GM23248 (cell line): ENCODE results near the gene LYSMD3. TPM values are rescaled to one million over a fixed set of nuclear protein-coding genes. Genes with fewer than 3 reads are reported as not detected.
A peak's percentile ranks its signal among the peaks of the same experiment; 100 is the strongest.

Source experiments
- DNase-seq: peaks from one replicate; pipeline ENCODE4 v3.0.0-alpha.2; 2015
- H2AFZ ChIP-seq: fragments of 200-600 bp; sonication (generic); 2 replicates; pipeline ENCODE4 v1.6.1; 2016; ENCODE audit warnings: antibody characterized with exemption
- H3F3A ChIP-seq: fragments of 200-600 bp; sonication (generic); 2 replicates; pipeline ENCODE4 v1.6.1; 2016; ENCODE audit warnings: mild to moderate bottlenecking, antibody characterized with exemption, mixed run types; ENCODE audit not compliant: insufficient read depth
- H3K27ac ChIP-seq: fragments of 200-600 bp; sonication (generic); 2 replicates; pipeline ENCODE4 v1.5.1; 2016; ENCODE audit warnings: mild to moderate bottlenecking
- H3K27me3 ChIP-seq: fragments of 200-600 bp; sonication (generic); replicated peaks from 2 replicates; pipeline ENCODE4 v1.6.1; 2016; ENCODE audit warnings: mild to moderate bottlenecking; ENCODE audit not compliant: insufficient read depth
- H3K36me3 ChIP-seq: fragments of 200-600 bp; sonication (generic); 2 replicates; pipeline ENCODE4 v1.6.1; 2016; ENCODE audit warnings: low read depth, mild to moderate bottlenecking
- H3K4me1 ChIP-seq: fragments of 200-600 bp; sonication (generic); 2 replicates; pipeline ENCODE4 v1.6.1; 2016; ENCODE audit warnings: mild to moderate bottlenecking; ENCODE audit not compliant: insufficient read depth
- H3K4me2 ChIP-seq: fragments of 200-600 bp; sonication (generic); one replicate; pipeline ENCODE4 v1.6.1; 2016; ENCODE audit warnings: mild to moderate bottlenecking; ENCODE audit not compliant: unreplicated experiment
- H3K4me3 ChIP-seq: fragments of 200-600 bp; sonication (generic); 2 replicates; pipeline ENCODE4 v1.5.1; 2016; ENCODE audit warnings: mild to moderate bottlenecking
- H3K79me2 ChIP-seq: fragments of 200-600 bp; sonication (generic); 2 replicates; pipeline ENCODE4 v1.6.1; 2016; ENCODE audit warnings: mild to moderate bottlenecking; ENCODE audit not compliant: insufficient read depth
- H3K9ac ChIP-seq: fragments of 200-600 bp; sonication (generic); 2 replicates; pipeline ENCODE4 v1.6.1; 2016; ENCODE audit warnings: mild to moderate bottlenecking
- H3K9me2 ChIP-seq: fragments of 200-600 bp; sonication (generic); 2 replicates; pipeline ENCODE4 v1.6.1; 2016; ENCODE audit warnings: mixed run types, mild to moderate bottlenecking, moderate library complexity; ENCODE audit not compliant: insufficient read depth
- H3K9me3 ChIP-seq: fragments of 200-600 bp; sonication (generic); one replicate; pipeline ENCODE4 v1.6.1; 2017; ENCODE audit warnings: low read depth
- H4K20me1 ChIP-seq: fragments of 200-600 bp; sonication (generic); 2 replicates; pipeline ENCODE4 v1.6.0; 2016; ENCODE audit not compliant: insufficient read depth
- EZH2 ChIP-seq: fragments of 200-600 bp; sonication (generic); IDR thresholded peaks from 2 replicates; pipeline ENCODE4 v1.6.1; 2018; ENCODE audit warnings: antibody characterized with exemption, mild to moderate bottlenecking; ENCODE audit not compliant: insufficient read depth, poor library complexity, severe bottlenecking
- EZH2phosphoT487 ChIP-seq: fragments of 200-600 bp; sonication (generic); IDR thresholded peaks from 2 replicates; pipeline ENCODE4 v1.6.1; 2018; ENCODE audit warnings: antibody characterized with exemption, moderate library complexity, mild to moderate bottlenecking, low read depth; ENCODE audit not compliant: insufficient read depth
- WGBS, 2 experiments: methylation state at CpG; one replicate each; pipeline ENCODE4 v1.1.6; 2015 to 2017; ENCODE audit warnings: low lambda C conversion rate in 2 of 2, low coverage in 1 of 2; ENCODE audit errors: missing lambda C conversion rate in 2 of 2; 5-methylcytosine and 5-hydroxymethylcytosine counted together
- in situ Hi-C: fragments of 300-500 bp; cut with MboI; formaldehyde crosslinking; loops from 2 replicates; pipeline ENCODE4 v1.15.0; 2020
- polyA plus RNA-seq: library from polyadenylated mRNA; unstranded; fragments of >200 nt; fragmentation: Nextera tagmentation; extraction: Ambion mirVana; gene quantifications from 2 replicates; pipeline ENCODE4 v1.2.1, GENCODE V29; 2016
- total RNA-seq: library from RNA; depleted of rRNA; stranded (reverse); fragments of >200 nt; shearing (Covaris generic); gene quantifications from 2 replicates; pipeline ENCODE4 v1.2.3, GENCODE V29; 2014

The LYSMD3 gene
- total and polyA plus RNA-seq, 2 experiments from 2014 or later = 20.1 to 22.6 TPM

DNA sequence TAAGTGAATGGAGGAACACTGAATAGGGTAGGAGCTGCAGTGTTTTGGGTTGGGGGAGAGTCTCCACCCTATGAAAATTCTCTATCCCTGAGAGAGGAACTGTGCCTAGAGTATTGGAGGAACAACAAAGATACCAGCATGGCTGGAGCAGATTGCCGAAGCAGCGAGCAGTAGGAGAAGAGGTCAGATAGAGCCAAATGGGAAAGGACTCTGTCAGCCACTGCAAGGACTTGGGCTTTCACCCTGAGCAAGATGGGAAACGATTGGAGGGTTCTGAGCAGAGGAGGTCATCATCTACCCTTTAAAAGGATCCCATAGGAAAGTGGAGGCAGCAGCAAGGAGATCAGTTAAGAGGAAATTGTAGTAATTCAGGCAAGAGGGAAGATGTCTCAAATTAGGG is 4.4 kb upstream of the LYSMD3 start:
- no peaks in the 10 kb centered on the region for H3K9me2 ChIP-seq
- H3K79me2 ChIP-seq = peaks cover 11% of the 10 kb centered on the region
- H3K36me3 ChIP-seq = no peaks in the 10 kb centered on the region
- H3F3A ChIP-seq = peaks cover 3% of the 10 kb centered on the region
- peaks cover 19% of the 10 kb centered on the region; the same call in 1 of the 2 replicates for H3K27me3 ChIP-seq
- H2AFZ ChIP-seq = no peak overlapping the region
- no peaks in the 10 kb centered on the region for H3K9me3 ChIP-seq
- H3K4me2 ChIP-seq = no peak overlapping the region
- 40 to 44% methylated on average over 3 of the region's 3 CpGs for WGBS, 2 experiments
- H3K4me3 ChIP-seq = no peak overlapping the region
- in situ Hi-C loops = no loop called here
- peaks cover 5% of the 10 kb centered on the region; the same call in 1 of the 2 replicates for H3K4me1 ChIP-seq
- DNase-seq = no peak
- H4K20me1 ChIP-seq = no peaks in the 10 kb centered on the region
- TF ChIP-seq EZH2phosphoT487 (no peak), EZH2 (no peak)
- no peak overlapping the region for H3K9ac ChIP-seq
- no peak overlapping the region for H3K27ac ChIP-seq

DNA sequence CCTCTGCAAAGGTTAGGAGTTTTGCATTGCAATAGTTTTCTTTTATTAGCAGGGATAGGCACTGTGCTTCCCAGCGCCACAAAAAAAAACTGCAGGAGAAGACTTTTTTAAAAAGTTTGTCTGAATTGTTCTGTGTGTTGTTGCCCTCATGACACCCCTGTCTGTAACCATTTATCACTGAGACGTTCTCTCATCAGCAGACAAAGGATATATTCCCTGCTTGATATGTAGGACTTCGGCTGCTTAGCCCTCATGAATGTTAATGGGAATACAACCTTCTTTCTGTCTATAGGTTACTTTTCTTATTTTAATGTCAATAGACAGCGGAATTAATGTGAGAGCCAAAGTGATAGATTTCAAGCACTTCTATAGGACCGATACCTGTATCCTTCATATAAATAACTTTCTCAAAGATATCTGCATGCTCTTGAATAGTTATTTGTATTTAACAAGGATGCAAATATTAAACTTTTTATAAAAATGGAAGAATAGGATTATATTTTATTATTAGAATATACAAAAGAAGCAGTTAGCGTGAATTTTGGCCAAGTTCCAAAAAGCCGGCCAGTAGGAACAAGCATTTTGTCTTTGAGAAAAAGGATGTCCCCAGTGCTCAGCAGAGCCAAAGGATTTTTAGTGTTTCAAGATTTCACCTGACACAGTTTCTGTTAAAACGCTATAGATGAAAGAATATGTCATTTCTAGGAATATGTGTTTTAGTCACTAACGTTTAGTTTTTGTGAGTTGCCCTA is 1.5 kb upstream of the LYSMD3 start:
- DNase-seq = no peak
- H3K4me2 ChIP-seq = peak overlapping the region; percentile 85
- no peaks in the 10 kb centered on the region for H3K9me3 ChIP-seq
- no peaks in the 10 kb centered on the region for H4K20me1 ChIP-seq
- TF ChIP-seq EZH2 (no peak), EZH2phosphoT487 (no peak)
- peak overlapping the region; percentile 81; the same call in 1 of the 2 replicates for H3K27ac ChIP-seq
- H3K79me2 ChIP-seq = peaks cover 40% of the 10 kb centered on the region
- no peaks in the 10 kb centered on the region for H3K36me3 ChIP-seq
- H3K4me1 ChIP-seq = peaks cover 17% of the 10 kb centered on the region
- in situ Hi-C loops = no loop called here
- no peaks in the 10 kb centered on the region for H3K9me2 ChIP-seq
- peaks cover 3% of the 10 kb centered on the region for H3F3A ChIP-seq
- H3K9ac ChIP-seq = peak overlapping the region; percentile 97; the same call in 1 of the 2 replicates
- peak overlapping the region; percentile 98 for H2AFZ ChIP-seq
- 68 to 70% methylated on average over 9 of the region's 9 CpGs for WGBS, 2 experiments
- peak overlapping the region; percentile 98; the same call in 1 of the 2 replicates for H3K4me3 ChIP-seq
- H3K27me3 ChIP-seq = peaks cover 19% of the 10 kb centered on the region; the same call in 1 of the 2 replicates

DNA sequence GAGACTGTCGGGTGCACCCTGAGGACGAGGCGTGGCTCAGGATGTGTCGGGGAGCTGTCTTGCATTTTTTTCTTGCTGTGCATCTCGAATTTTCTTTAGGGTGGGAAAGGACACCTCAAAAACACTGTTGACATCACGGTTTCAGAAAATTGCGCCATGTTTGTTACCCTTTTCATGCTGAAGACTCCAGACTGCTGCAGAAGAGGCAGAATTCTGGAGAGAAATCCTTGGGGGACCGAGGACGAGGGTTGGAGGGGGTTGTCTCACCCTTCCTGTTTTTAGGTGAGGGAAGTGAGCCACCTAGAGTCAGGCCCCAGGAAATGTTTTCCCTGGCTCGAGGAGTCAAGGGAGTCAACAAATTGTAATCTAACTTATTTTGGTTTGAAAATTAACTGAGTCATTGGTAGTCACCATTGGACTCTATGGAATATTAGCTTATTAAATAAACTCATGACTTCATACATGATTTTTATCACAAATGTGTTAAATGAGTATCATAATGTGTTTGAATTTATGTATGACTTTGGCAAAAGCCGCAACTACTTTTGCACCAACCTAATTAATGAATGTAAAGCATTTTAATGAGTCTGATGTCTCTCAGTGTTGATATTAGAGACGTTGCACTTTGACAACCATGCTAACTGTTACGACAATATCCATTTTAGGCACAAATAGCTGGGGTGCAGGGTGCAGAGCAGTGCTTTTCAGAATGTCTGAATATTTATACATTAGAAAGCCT is 724 bp upstream of the LYSMD3 start:
- H4K20me1 ChIP-seq = no peaks in the 10 kb centered on the region
- H3K36me3 ChIP-seq = 0 out of 2 replicates have a peak, but pooled peaks cover 2% of the 10 kb centered on the region
- peak overlapping the region; percentile 98 for H2AFZ ChIP-seq
- DNase-seq = peak; percentile 90
- no peaks in the 10 kb centered on the region for H3K9me3 ChIP-seq
- in situ Hi-C loops = no loop called here
- peak overlapping the region; percentile 97 for H3K9ac ChIP-seq
- H3K4me3 ChIP-seq = peak overlapping the region; percentile 98
- H3K4me1 ChIP-seq = peaks cover 17% of the 10 kb centered on the region
- no peak for TF ChIP-seq EZH2phosphoT487
- no peak for TF ChIP-seq EZH2
- peak overlapping the region; percentile 85 for H3K4me2 ChIP-seq
- H3K79me2 ChIP-seq = peaks cover 47% of the 10 kb centered on the region
- WGBS, 2 experiments = 0 to 2% methylated on average over 13 of the region's 13 CpGs
- H3K27ac ChIP-seq = peak overlapping the region; percentile 81
- no peaks in the 10 kb centered on the region for H3K9me2 ChIP-seq
- peaks cover 18% of the 10 kb centered on the region; the same call in 1 of the 2 replicates for H3K27me3 ChIP-seq
- peaks cover 3% of the 10 kb centered on the region for H3F3A ChIP-seq

DNA sequence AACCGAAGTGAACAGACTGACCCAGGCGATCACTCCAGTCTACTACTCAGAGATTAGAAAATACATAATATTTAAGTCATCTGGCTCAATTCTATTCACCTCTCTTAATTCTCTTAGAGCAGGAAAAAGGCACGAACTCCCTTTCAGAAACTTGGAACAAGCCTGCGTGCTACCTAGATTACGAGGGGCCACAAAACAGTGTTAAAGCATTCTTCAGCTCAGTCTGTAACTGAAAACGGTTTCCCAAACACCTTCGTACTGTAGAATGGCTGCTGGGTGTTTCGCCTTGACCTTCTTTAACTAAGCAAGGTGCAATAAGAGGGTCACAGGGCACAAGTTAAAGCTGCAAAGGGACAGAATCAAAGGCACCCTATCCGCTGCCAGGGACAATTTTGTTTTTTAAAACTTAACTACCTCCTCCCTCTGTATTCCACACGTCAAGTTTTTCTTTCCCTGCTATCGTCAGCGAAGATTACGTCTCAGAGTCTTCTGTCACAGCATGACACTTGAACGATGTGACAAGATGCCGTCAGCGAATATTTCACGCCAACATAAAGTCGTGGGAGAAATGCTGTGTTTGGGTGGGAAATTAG is 687 bp downstream of the LYSMD3 start:
- in situ Hi-C loops = no loop called here
- peak; percentile 61 for DNase-seq

More for the DNA sequence above, 687 bp downstream of the LYSMD3 start:
- Histone ChIP-seq H3K4me2 (peak overlapping the region; percentile 90), H3K9me2 (no peaks in the 10 kb centered on the region), H2AFZ (peak overlapping the region; percentile 88), H3K79me2 (peaks cover 49% of the 10 kb centered on the region), H3K36me3 (peaks cover 10% of the 10 kb centered on the region; the same call in 1 of the 2 replicates), H3K9ac (peak overlapping the region; percentile 97), H3K27ac (peak overlapping the region; percentile 81), H4K20me1 (no peaks in the 10 kb centered on the region), H3F3A (peaks cover 3% of the 10 kb centered on the region), H3K9me3 (no peaks in the 10 kb centered on the region), H3K27me3 (peaks cover 10% of the 10 kb centered on the region; the same call in 1 of the 2 replicates), H3K4me1 (peaks cover 25% of the 10 kb centered on the region), H3K4me3 (peak overlapping the region; percentile 98)
- TF ChIP-seq EZH2phosphoT487 (no peak), EZH2 (no peak)
- WGBS, 2 experiments = 1 to 2% methylated on average over 18 of the region's 18 CpGs
